Ascending aorta (tissue), 2 donors: ENCODE results near the gene LAMA2. TPM values are rescaled to one million over a fixed set of nuclear protein-coding genes. Genes with fewer than 3 reads are reported as not detected.

Source experiments
- DNase-seq, 2 donors: peaks; one replicate each; pipeline ENCODE4 v3.0.0-alpha.2; 2019; ENCODE audit warnings: low spot score in 2 of 2
- H3K27ac ChIP-seq, 2 donors: fragments of 200-600 bp; sonication (generic); one replicate each; pipeline ENCODE4 v1.5.1; 2016 to 2017; ENCODE audit warnings: mild to moderate bottlenecking in 1 of 2
- H3K27me3 ChIP-seq: fragments of 200-600 bp; sonication (generic); one replicate; pipeline ENCODE4 v1.5.1; 2017
- H3K36me3 ChIP-seq, 2 donors: fragments of 200-600 bp; sonication (generic); one replicate each; pipeline ENCODE4 v1.5.1; 2016
- H3K4me1 ChIP-seq, 2 donors: fragments of 200-600 bp; sonication (generic); one replicate each; pipeline ENCODE4 v1.5.1; 2016 to 2017; ENCODE audit warnings: mild to moderate bottlenecking in 1 of 2
- H3K4me3 ChIP-seq, 2 donors: fragments of 200-600 bp; sonication (generic); one replicate each; pipeline ENCODE4 v1.5.1; 2016 to 2017; ENCODE audit warnings: mild to moderate bottlenecking in 1 of 2
- H3K9me3 ChIP-seq, 2 donors: fragments of 200-600 bp; sonication (generic); one replicate each; pipeline ENCODE4 v1.5.1; 2016
- CTCF ChIP-seq, 3 experiments: fragments of 200-600 bp in 2 of 3; fragments of 450-650 bp in 1 of 3; sonication (generic) in 2 of 3; IDR thresholded peaks; one replicate each; pipeline ENCODE4 v1.5.1; 2016 to 2019; ENCODE audit warnings: antibody characterized with exemption in 3 of 3, mild to moderate bottlenecking in 1 of 3, moderate library complexity in 1 of 3
- intact Hi-C: fragments of 100-400 bp; cut with DNase I; formaldehyde crosslinking; loops from one replicate; pipeline ENCODE4 v1.15.1; 2023
- total RNA-seq: library from RNA; depleted of rRNA; stranded (reverse); fragments of >200 nt; gene quantifications from one replicate; pipeline ENCODE4 v1.1.0, GENCODE V29; 2016

Gene LAMA2
- total RNA-seq, 1 donor from 2014 or later = 45.2 TPM

GRCh38 chr6:129089357-129089756, 206.4 kb downstream of the LAMA2 start:
- no peaks in the 10 kb centered on the region for H3K4me1 ChIP-seq
- intact Hi-C loops = no loop called here
- H3K27me3 ChIP-seq = no peaks in the 10 kb centered on the region
- no peaks in the 10 kb centered on the region for H3K36me3 ChIP-seq
- H3K4me3 ChIP-seq = no peak overlapping the region
- no peak for DNase-seq
- H3K9me3 ChIP-seq = no peaks in the 10 kb centered on the region
- no peak overlapping the region for H3K27ac ChIP-seq
- TF ChIP-seq CTCF (IDR thresholded peaks at IDR 0.05) = no peak

- no peak for TF ChIP-seq CTCF (IDR thresholded peaks at IDR 0.05)
- Histone ChIP-seq H3K4me3 (no peak overlapping the region), H3K27me3 (no peaks in the 10 kb centered on the region), H3K27ac (no peak overlapping the region), H3K9me3 (no peaks in the 10 kb centered on the region), H3K36me3 (no peaks in the 10 kb centered on the region), H3K4me1 (no peaks in the 10 kb centered on the region)
- intact Hi-C loops = no loop called here
- no peak for DNase-seq
These were observed 211.2 kb downstream of the LAMA2 start for GRCh38 chr6:129094147-129094546.

GRCh38 chr6:129096651-129097290, 213.8 kb downstream of the LAMA2 start:
- H3K27ac ChIP-seq = no peak overlapping the region
- TF ChIP-seq CTCF (IDR thresholded peaks at IDR 0.05) = no peak
- DNase-seq = no peak

GRCh38 chr6:129098061-129098553, 215.2 kb downstream of the LAMA2 start:
- H3K4me3 ChIP-seq = no peak overlapping the region

More at GRCh38 chr6:129096651-129097290, 213.8 kb downstream of the LAMA2 start:
- H3K4me3 ChIP-seq = no peak overlapping the region
- H3K4me1 ChIP-seq = no peaks in the 10 kb centered on the region
- H3K27me3 ChIP-seq = no peaks in the 10 kb centered on the region
- intact Hi-C loops = no loop called here
- H3K36me3 ChIP-seq = no peaks in the 10 kb centered on the region
- no peaks in the 10 kb centered on the region for H3K9me3 ChIP-seq

GRCh38 chr6:129099696-129100095, 216.8 kb downstream of the LAMA2 start:
- Histone ChIP-seq H3K4me3 (no peak overlapping the region), H3K9me3 (no peaks in the 10 kb centered on the region), H3K27me3 (no peaks in the 10 kb centered on the region), H3K36me3 (no peaks in the 10 kb centered on the region), H3K4me1 (no peaks in the 10 kb centered on the region), H3K27ac (no peak overlapping the region)
- intact Hi-C loops = no loop called here
- TF ChIP-seq CTCF (IDR thresholded peaks at IDR 0.05) = no peak
- DNase-seq = no peak

More at GRCh38 chr6:129098061-129098553, 215.2 kb downstream of the LAMA2 start:
- intact Hi-C loops = no loop called here
- no peaks in the 10 kb centered on the region for H3K4me1 ChIP-seq
- H3K27me3 ChIP-seq = no peaks in the 10 kb centered on the region
- no peak for DNase-seq
- H3K9me3 ChIP-seq = no peaks in the 10 kb centered on the region
- no peak overlapping the region for H3K27ac ChIP-seq
- no peaks in the 10 kb centered on the region for H3K36me3 ChIP-seq
- no peak for TF ChIP-seq CTCF (IDR thresholded peaks at IDR 0.05)
